Adrenal gland (tissue), 12 donors: ENCODE data around the gene SMYD1. TPM values are rescaled to one million over a fixed set of nuclear protein-coding genes. Genes with fewer than 3 reads are reported as not detected.

Source experiments
- DNase-seq, 7 donors: peaks; one replicate each; pipeline ENCODE4 v3.0.0-alpha.2; 2019 to 2020
- H3K27ac ChIP-seq, 5 donors: fragments of 200-600 bp; sonication (generic) in 4 of 5; 1 replicate in 3 of 5; 2 replicates in 2 of 5; pipeline versions ENCODE4 v1.5.1 to v1.8.0; 2016 to 2020; ENCODE audit warnings: mild to moderate bottlenecking in 1 of 5
- H3K27me3 ChIP-seq: fragments of 200-600 bp; 2 replicates; pipeline ENCODE4 v1.8.0; 2021
- H3K36me3 ChIP-seq, 2 donors: fragments of 200-600 bp; replicated peaks in 1 of 2; 1 replicate in 1 of 2; 2 replicates in 1 of 2; pipeline versions ENCODE4 v1.5.1 to v1.8.0; 2018 to 2022
- H3K4me1 ChIP-seq, 2 donors: fragments of 200-600 bp; replicated peaks in 1 of 2; 1 replicate in 1 of 2; 2 replicates in 1 of 2; pipeline versions ENCODE4 v1.5.1 to v1.8.0; 2018 to 2021
- H3K4me3 ChIP-seq, 4 donors: fragments of 200-600 bp; sonication (generic) in 3 of 4; one replicate each; pipeline ENCODE4 v1.5.1; 2016 to 2018
- H3K9me3 ChIP-seq, 3 donors: fragments of 200-600 bp; sonication (generic) in 1 of 3; replicated peaks in 1 of 3; 1 replicate in 2 of 3; 2 replicates in 1 of 3; pipeline versions ENCODE4 v1.5.1 to v1.8.0; 2016 to 2021
- CTCF ChIP-seq, 6 experiments: fragments of 450-650 bp in 4 of 6; fragments of 200-600 bp in 2 of 6; sonication (generic) in 1 of 6; IDR thresholded peaks; 1 replicate in 5 of 6; 2 replicates in 1 of 6; pipeline versions ENCODE4 v1.5.1 to v1.8.0; 2016 to 2021; ENCODE audit warnings: antibody characterized with exemption in 6 of 6, mild to moderate bottlenecking in 2 of 6, moderate library complexity in 1 of 6
- POLR2A ChIP-seq, 2 donors: fragments of 450-650 bp; IDR thresholded peaks; one replicate each; pipeline ENCODE4 v1.6.1; 2017; ENCODE audit warnings: antibody characterized with exemption in 2 of 2, mild to moderate bottlenecking in 2 of 2, moderate library complexity in 1 of 2
- WGBS, 4 donors: extraction: QIAGEN DNeasy Blood & Tissue Kit in 2 of 4; methylation state at CpG; one replicate each; pipeline versions ENCODE4 v1.1.5 to v1.1.7; 2013 to 2017; 5-methylcytosine and 5-hydroxymethylcytosine counted together
- intact Hi-C, 2 donors: fragments of 100-400 bp; cut with DNase I; formaldehyde crosslinking; loops; one replicate each; pipeline versions ENCODE4 v1.14.1 to v1.15.0; 2022 to 2023
- polyA plus RNA-seq, 3 donors: library from polyadenylated mRNA; stranded (reverse); fragments of 200-250 nt in 2 of 3; fragments of 350-450 nt in 1 of 3; fragmentation: Illumina TruSeq in 1 of 3; extraction: RNeasy Lipid Tissue Mini Kit (QIAGEN cat#74804) in 1 of 3; gene quantifications; one replicate each; pipeline ENCODE4 v1.2.3, GENCODE V29; 2013 to 2014
- total RNA-seq, 9 donors: library from RNA; depleted of rRNA in 4 of 9; stranded (reverse); fragments of >200 nt in 4 of 9; fragments of 120-200 nt in 1 of 9; fragmentation: NEBNext Ultra II Directional in 1 of 9; extraction: Animal tissue kit (Norgen Biotek cat#: 25700) in 1 of 9; gene quantifications; one replicate each; pipeline versions ENCODE4 v1.1.0 to v1.2.4, GENCODE V29; 2013 to 2023
- donor health status: healthy with polysubstance abuse.
- donor health status: Bipolar disorder and iron deficiency.
- donor health status: DM: yes; HTN: yes; CAD: no.
- donor health status: DM: no; HTN: no; CAD: no.
- donor health status: DM: no; HTN: no; CAD: no.
- donor health status: DM: yes; HTN: yes; CAD: no.

Gene SMYD1
- total and polyA plus RNA-seq, 12 donors: under 0.01 to 0.34 (median 0.07) TPM; not detected in 8

GRCh38 chr2:88061295-88061694 is 6.3 kb upstream of the SMYD1 start:
- Histone ChIP-seq H3K9me3 (no peaks in the 10 kb centered on the region), H3K4me1 (peaks cover 0 to under 1% of the 10 kb centered on the region in 2 donors), H3K4me3 (no peak overlapping the region), H3K27ac (no peak overlapping the region), H3K36me3 (no peaks in the 10 kb centered on the region), H3K27me3 (no peaks in the 10 kb centered on the region)
- no peak for DNase-seq
- TF ChIP-seq CTCF (IDR thresholded peaks at IDR 0.05) (no peak), POLR2A (IDR thresholded peaks at IDR 0.05) (no peak)
- intact Hi-C loops: no loop called here
- whole genome bisulfite sequencing, 4 donors: 75 to 82% (median 77%) methylated on average over 3 of the region's 3 CpGs

GRCh38 chr2:88066543-88066942 is 1.1 kb upstream of the SMYD1 start:
- Histone ChIP-seq H3K4me3 (no peak overlapping the region), H3K4me1 (no peaks in the 10 kb centered on the region), H3K27me3 (no peaks in the 10 kb centered on the region), H3K27ac (no peak overlapping the region), H3K36me3 (no peaks in the 10 kb centered on the region), H3K9me3 (no peaks in the 10 kb centered on the region)
- DNase-seq: no peak
- intact Hi-C loops: no loop called here
- 40 to 53% (median 50%) methylated on average over 4 of the region's 4 CpGs for WGBS, 4 donors
- TF ChIP-seq POLR2A (IDR thresholded peaks at IDR 0.05) (no peak), CTCF (IDR thresholded peaks at IDR 0.05) (no peak)

- 63 to 91% (median 80%) methylated on average over 5 of the region's 5 CpGs for WGBS, 4 donors
- intact Hi-C loops: no loop called here
- no peak for TF ChIP-seq POLR2A (IDR thresholded peaks at IDR 0.05)
- no peak for TF ChIP-seq CTCF (IDR thresholded peaks at IDR 0.05)
- Histone ChIP-seq H3K27ac (no peak overlapping the region), H3K27me3 (no peaks in the 10 kb centered on the region), H3K36me3 (no peaks in the 10 kb centered on the region), H3K9me3 (no peaks in the 10 kb centered on the region), H3K4me1 (no peaks in the 10 kb centered on the region), H3K4me3 (no peak overlapping the region)
- no peak for DNase-seq
Measured at GRCh38 chr2:88067189-88067588, 436 bp upstream of the SMYD1 start.

- H3K27me3 ChIP-seq: no peaks in the 10 kb centered on the region
- H3K27ac ChIP-seq: no peak overlapping the region
- intact Hi-C loops: no loop called here
- H3K36me3 ChIP-seq: no peaks in the 10 kb centered on the region
- DNase-seq: no peak
- H3K4me3 ChIP-seq: no peak overlapping the region
- WGBS, 4 donors: 67 to 79% (median 73%) methylated on average over 2 of the region's 2 CpGs
- no peak for TF ChIP-seq CTCF (IDR thresholded peaks at IDR 0.05)
- no peak for TF ChIP-seq POLR2A (IDR thresholded peaks at IDR 0.05)
- no peaks in the 10 kb centered on the region for H3K9me3 ChIP-seq
- H3K4me1 ChIP-seq: no peaks in the 10 kb centered on the region
Measured at GRCh38 chr2:88068044-88068443, 419 bp downstream of the SMYD1 start.
